SK-N-MC (cell line): ENCODE data around the gene MAPT.

Experiments
- EZH2 ChIP-seq: fragments of 200-600 bp; sonication (generic); IDR thresholded peaks from one replicate; pipeline ENCODE4 v1.6.1; 2017; ENCODE audit warnings: antibody characterized with exemption
- POLR2AphosphoS5 ChIP-seq: IDR thresholded peaks from 2 replicates; pipeline ENCODE4 v1.6.1; 2012; ENCODE audit warnings: mild to moderate bottlenecking, low read depth, low read length, borderline replicate concordance

DNA sequence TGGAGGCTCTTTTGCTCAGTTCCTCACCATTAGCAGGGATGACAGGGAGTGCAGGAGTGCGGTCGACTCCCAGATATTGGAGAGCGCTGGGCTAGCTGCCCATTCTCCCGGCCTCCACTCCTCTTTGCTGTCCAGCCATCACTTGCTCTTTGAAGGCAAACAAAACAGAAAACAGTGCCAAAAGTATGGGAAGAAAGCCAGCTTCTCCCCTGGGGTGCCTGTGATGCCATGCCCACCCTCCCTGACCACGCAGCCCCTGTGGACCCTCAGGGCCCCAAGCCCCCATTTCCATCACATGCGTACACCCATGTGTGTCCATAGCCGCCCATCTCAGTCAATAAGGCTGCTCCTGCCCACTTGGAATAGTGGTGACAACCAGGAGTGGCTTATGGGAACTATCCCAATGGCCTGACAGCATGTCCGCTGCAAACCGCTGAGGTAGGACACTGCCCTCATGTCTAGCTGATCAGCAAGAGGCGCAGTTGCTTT is 30.0 kb downstream of the MAPT start:
- TF ChIP-seq EZH2, result no peak
- TF ChIP-seq POLR2AphosphoS5, result no peak
